AML-193 (cell line): Measurements from ENCODE around the gene FNDC3B.
A peak's percentile ranks its signal among the peaks of the same experiment; 100 is the strongest.

Experiments used
- DNase-seq, 2 experiments: peaks; one replicate each; lab custom pipeline; 2025; lab: John Stamatoyannopoulos, UW

FNDC3B gene

GRCh38 chr3:172115787-172116186 is 76.4 kb downstream of the FNDC3B start:
- DNase-seq = no peak

GRCh38 chr3:172118019-172118418 is 78.6 kb downstream of the FNDC3B start:
- no peak for DNase-seq

- DNase-seq = no peak
Measured at GRCh38 chr3:172119266-172119969, 80.0 kb downstream of the FNDC3B start.

- DNase-seq = no peak
Measured at GRCh38 chr3:172120912-172121311, 81.5 kb downstream of the FNDC3B start.

- DNase-seq = no peak
Measured at GRCh38 chr3:172121981-172122380, 82.6 kb downstream of the FNDC3B start.

GRCh38 chr3:172124271-172124670 is 84.9 kb downstream of the FNDC3B start:
- DNase-seq = no peak

GRCh38 chr3:172125053-172125452 is 85.7 kb downstream of the FNDC3B start:
- no peak for DNase-seq

- no peak for DNase-seq
Measured at GRCh38 chr3:172125963-172126457, 86.6 kb downstream of the FNDC3B start.

- DNase-seq = no peak
Measured at GRCh38 chr3:172126741-172127140, 87.4 kb downstream of the FNDC3B start.

GRCh38 chr3:172127141-172127540 is 87.8 kb downstream of the FNDC3B start:
- no peak for DNase-seq

GRCh38 chr3:172127929-172128580 is 88.7 kb downstream of the FNDC3B start:
- DNase-seq = no peak

- DNase-seq = no peak
Measured at GRCh38 chr3:172128858-172129257, 89.5 kb downstream of the FNDC3B start.

GRCh38 chr3:172129498-172129849 is 90.1 kb downstream of the FNDC3B start:
- peak; percentile 98 to 99 for DNase-seq

- peak; percentile 99 for DNase-seq
Measured at GRCh38 chr3:172129850-172130716, 90.7 kb downstream of the FNDC3B start.

- no peak for DNase-seq
Measured at GRCh38 chr3:172130717-172131050, 91.3 kb downstream of the FNDC3B start.

- no peak for DNase-seq
Measured at GRCh38 chr3:172131746-172132145, 92.4 kb downstream of the FNDC3B start.

- DNase-seq = no peak
Measured at GRCh38 chr3:172132159-172132586, 92.8 kb downstream of the FNDC3B start.

- DNase-seq = no peak
Measured at GRCh38 chr3:172132721-172133311, 93.4 kb downstream of the FNDC3B start.

- DNase-seq = no peak
Measured at GRCh38 chr3:172133838-172134237, 94.5 kb downstream of the FNDC3B start.

- peak; percentile 14 to 43 for DNase-seq
Measured at GRCh38 chr3:172134352-172134751, 95.0 kb downstream of the FNDC3B start.

- no peak for DNase-seq
Measured at GRCh38 chr3:172135185-172135584, 95.8 kb downstream of the FNDC3B start.

- DNase-seq = no peak
Measured at GRCh38 chr3:172135820-172136219, 96.4 kb downstream of the FNDC3B start.
